ENCODE results near the gene TP73.

TP73 gene

DNA sequence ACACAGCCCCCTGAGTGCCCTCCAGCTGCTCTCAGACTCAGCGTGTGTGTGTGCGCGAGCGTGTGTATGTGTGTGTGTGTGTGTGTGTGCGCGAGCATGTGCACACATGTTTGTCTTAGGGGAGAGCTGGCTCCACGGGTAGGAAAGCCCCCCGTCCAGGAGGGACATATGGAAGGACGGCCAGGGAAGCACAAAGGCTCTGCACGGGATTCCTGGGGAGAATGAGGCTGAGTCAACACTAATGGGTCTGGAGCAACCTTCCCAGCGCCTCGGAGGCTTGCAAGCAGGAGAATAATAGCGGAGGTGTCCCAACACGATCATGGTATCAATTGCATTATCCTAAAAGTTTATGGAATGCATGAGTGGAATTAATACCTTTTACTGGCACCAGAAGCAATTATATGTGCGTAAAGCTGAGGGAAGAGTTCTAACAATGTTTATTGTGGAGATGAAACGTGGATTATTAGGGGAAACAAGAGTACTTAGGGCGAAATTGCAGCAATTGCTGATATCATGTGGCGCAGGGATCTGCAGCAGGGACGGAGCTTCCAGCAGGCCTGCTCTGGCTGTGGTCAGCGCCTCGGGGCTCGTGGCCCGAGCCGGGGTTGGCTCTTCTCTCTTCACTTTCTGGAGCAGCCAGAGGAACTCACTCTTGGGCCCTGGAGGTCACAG, 59.6 kb downstream of the TP73 start:
- no peak for DNase-seq

DNA sequence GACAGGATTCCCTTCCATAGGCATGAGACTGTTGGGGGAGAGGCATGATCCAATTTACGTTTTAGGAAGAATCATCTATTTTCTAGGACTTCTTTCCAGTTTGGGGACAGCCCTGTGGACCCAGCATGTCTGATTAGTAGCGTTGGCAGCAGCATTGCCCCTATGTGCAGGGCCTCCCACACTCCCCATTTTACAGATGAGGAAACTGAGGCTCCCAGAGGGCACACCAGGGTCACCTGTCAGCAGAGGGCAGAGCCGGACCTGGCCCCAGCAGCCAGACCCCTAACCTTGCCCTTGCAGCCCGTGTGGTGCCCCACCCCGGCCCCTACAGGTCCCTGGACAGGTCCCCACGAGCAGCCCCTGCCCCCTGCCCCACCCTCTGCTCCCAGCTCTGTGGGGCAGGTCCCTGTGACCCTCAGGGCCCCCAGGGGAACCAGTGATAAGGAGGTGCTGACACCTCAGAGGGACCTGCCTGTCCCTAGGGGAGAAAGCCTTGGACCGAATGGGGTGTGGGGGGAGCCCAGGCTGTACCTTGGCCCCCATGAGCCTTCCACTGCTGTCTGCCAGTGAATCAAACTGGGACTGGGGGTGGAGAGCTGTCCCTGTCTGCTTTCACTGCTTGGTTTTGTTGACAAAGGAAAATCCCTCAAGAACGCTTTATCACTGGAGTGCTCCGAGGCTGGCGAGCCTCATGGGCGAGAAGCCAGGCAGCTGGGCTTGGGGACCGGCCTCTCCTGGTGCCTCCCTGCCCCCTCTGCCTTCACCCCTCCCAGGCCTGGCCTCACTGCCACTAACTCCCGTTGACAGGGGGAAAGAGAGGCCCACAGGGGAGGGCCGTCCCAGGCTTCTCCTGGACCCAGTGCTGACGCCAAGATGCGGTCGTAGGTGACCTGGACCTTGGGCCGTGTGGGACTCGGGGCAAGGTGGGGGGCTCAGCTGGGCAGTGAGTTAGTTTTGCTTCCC, 60.5 kb downstream of the TP73 start:
- no peak for DNase-seq

DNA sequence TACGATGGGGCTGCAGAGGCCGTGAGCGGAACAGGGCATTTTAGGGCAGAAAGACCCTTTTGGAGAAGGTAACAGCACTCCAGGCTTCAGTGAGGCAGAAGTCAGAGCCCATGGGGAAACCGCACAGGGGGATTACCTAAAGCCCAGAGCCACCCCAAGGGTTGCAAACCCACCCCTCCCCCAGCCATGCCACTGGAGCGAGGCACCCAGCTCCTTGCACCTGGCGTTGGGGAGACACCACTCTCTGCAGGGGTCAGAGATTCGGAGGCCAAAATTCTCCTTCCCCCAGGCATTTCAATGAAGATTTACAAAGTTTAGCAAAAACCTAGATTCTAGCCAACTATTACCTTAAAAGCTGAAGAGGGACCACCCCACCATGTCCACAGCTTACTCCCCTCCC, 61.5 kb downstream of the TP73 start:
- no peak for DNase-seq

DNA sequence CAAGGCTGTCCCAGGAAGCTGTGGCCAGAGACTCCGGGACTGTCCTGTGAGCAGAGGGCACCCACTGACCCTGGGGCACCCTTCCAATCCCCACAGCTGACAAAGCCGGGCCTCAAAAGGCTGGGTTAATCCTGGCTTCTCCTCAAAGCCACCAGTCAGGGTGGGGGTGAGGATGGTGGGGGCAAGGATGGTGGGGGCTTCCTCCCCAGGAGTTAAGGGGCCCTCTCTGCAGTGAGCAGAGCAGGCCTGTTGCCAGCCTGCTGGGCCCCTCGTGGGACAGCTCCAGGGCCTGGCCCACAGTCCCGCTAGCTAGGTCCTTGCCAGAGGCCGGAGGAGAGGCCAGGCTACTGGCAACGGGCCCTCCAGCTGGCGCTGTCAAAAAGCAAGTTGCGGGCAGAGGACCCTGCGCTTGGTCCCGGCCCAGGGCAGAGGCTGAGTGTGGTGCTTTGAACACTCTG, 62.0 kb downstream of the TP73 start:
- DNase-seq = no peak

DNA sequence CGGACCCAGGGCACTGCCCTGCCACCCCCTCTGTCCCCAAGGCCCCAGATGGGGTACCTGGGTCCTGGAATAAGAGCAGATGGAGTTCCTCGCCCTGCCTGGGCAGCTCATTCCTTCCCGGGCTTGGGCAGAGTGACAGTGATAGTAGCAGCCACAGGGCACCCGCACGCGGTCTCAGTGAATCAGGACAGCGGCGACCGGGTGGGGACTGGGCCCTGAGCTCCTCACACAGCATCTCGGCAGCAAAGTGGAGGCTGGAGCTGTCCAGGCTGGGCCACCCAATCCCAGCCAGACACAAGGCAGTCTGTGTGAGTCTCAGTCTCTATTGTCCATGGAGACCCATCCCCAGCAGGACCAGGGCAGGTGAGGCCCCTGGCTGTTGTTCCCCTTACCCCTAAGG, 62.5 kb downstream of the TP73 start:
- no peak for DNase-seq

DNA sequence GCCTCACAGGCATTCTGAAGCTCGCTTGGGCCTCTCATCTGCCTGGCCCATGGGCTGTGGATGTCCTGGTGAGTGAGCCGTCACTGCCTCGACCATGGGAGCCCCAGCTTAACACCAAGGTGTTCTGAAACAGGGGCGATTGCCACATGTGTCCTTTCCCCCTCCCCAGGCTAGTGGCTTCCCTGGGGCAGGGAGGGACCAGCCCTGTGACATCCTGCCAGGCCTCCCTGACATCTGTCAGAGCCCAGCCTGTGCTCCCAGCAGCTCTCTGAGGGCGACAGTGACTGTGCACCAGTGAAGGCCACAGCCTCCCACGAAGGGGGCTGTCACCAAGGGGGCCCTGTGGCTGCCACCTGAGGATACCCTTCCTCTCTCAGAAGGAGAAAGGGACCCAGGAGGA, 64.0 kb downstream of the TP73 start:
- DNase-seq = no peak

DNA sequence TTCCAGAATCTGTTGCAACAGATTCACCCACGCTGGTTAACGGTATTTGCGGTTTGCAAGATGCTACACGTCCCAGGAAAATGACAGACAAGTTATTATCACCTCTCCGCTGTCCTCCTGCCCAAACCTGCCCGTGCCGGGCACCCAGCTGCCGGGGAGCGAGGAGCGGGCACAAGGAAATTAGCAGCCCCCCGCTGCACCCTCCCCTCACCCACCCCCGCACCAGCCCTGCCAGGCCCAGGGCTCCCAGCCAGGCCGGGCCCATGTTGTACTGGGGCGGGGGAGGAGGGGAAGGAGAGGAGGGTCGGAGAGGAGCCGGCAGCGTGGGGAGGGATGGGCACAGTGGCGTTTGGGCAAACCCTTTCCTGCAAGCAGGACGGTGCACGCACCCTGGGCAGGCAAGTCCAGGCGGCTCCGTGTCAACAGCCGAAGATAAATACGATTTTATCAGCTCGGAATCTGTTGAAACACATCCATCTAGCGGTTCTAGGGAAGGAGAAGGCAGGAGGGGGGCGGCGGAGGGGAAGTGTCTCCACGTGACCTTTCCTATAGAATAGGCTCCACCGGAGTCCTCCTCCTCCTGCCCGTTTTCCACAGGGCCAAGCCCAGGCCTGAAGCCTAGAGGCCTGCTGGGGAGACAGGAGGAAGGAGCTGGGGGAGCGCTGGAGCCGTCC, 64.9 kb downstream of the TP73 start:
- DNase-seq = no peak

DNA sequence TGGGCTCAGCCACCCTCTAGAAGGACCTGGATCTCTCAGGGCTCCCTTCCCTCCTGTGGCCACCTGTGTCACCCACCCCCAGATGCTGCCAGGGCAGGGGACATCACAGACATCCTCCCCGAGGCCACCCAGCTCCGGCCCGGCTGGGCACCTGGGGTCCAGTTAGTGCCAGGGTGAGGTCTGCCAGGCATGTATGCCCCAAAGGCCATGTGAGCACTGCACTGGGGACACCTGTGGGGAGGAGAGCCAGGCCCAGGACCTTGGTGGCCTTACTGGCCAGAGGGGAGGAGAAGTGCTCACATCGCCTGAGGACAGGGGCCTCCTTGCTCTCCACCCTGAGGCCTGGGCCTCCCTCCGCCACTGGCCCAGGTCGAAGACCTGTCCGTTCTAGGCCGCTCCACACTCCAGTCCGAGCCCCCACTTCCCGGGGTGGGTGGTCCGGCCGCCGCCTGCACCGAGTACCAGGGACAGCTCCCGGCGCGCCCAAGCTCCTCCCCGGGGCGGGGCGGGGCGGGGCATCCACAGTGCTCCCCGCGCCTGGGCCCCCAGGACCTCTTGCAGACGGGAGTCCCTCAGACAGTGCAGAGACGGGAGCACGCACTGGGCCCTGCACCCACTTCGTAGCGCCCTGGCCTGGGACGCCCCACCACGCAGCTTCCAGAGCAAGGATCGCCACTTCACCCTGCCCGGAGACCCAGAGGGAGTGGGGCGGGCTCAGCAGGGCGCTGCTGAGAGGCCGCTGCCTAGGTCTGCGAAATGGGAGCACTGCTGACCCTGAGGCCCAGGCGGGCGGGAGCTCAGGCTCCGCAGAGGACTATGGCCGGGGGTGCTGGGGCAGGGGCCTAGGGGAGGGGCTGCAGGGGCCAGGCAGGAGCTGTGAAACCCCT, 65.6 kb downstream of the TP73 start:
- no peak for DNase-seq

DNA sequence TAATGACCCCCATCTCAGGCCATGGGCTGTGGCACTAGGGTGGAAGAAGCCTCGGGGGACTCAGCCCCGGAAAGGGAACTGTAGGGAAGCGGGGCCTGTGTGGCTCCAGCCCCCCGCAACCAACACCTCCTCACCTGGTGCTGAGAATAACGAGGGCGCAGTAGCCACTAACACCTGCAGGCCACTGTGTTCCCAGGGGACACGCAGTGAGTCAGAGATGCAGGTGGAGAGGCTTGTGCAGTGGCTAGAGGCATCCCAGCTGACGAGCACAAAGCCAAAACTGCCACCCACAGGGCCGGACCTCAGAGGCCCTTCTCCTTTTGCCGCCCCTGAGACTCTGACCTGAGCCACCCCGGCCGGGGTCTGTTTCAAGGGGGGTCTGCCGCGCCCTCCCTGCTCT, 66.4 kb downstream of the TP73 start:
- no peak for DNase-seq

DNA sequence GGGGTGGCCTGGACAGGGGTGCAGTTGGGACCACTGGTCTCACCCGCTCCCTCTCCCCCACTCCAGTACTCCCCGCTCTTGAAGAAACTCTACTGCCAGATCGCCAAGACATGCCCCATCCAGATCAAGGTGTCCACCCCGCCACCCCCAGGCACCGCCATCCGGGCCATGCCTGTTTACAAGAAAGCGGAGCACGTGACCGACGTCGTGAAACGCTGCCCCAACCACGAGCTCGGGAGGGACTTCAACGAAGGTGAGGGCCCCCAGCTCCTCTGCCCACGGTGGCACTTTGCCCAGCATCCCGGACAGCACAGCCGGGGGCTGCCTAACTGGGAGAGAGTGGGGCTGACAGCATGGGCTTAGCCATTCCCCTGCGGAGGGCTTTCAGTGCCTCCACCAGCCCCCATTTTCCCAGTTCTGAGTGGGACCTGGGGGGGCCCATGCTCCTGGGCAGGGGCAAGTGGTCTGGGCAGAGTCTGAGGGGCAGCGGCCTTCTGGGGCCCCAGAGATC, 69.7 kb downstream of the TP73 start:
- DNase-seq = no peak

DNA sequence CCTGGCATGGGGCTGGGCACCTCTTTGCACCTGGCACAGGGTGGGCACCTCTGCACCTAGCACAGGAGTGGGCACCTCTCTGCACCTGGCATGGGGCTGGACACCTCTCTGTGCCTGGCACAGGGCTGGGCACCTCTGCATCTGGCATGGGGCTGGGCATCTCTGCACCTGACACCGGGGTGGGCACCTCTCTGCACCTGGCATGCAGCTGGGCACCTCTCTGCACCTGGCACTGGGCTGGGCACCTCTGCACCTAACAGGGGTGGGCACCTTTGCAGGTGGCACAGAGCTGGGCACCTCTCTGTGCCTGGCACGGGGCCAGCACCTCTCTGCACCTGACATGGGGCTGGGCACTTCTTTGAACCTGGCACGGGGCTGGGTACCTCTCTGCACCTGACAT, 70.5 kb downstream of the TP73 start:
- no peak for DNase-seq

DNA sequence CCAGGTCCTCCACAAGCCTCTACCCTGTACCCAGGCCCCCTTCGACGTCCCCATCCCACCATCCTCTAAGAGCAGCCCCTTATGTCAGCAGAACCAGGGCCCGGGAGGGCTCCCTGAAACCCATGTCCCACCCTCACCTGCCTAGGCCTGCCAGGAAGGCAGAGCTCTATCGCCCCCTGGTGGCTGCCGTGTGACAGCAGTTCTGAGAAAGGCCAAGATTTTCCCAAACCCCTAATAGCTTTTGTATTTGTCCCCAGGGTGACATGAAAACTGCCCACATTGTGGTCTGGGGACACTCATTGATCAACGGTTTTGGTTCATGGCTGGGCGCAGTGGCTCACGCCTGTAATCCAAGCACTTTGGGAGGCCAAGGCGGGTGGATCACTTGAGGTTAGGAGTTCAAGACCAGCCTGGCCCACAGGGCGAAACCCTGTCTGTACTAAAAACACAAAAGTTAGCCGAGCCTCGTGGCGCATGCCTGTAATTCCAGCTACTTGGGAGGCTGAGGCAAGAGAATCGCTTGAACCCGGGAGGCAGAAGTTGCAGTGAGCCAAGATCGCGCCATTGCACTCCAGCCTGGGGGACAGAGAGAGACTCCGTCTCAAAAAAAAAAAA, 72.2 kb downstream of the TP73 start:
- peak; percentile 57 for DNase-seq

DNA sequence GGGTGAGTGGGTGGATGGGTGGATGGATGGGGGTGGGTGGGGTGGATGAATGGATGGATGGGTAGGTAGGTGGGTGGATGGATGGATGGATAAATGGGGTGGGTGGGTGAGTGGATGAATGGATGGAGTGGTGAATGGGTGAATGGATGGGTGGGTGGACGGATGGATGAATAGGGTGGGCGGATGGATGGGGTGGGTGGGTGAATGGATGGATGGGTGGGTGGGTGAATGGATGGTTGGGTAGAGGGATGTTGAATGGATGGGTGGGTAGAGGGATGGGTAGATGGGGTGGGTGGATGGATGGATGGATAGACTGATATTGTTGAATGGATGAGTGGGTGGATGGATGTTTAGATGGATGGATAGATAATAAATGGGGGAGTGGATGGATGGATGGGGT, 73.0 kb downstream of the TP73 start:
- DNase-seq = no peak

DNA sequence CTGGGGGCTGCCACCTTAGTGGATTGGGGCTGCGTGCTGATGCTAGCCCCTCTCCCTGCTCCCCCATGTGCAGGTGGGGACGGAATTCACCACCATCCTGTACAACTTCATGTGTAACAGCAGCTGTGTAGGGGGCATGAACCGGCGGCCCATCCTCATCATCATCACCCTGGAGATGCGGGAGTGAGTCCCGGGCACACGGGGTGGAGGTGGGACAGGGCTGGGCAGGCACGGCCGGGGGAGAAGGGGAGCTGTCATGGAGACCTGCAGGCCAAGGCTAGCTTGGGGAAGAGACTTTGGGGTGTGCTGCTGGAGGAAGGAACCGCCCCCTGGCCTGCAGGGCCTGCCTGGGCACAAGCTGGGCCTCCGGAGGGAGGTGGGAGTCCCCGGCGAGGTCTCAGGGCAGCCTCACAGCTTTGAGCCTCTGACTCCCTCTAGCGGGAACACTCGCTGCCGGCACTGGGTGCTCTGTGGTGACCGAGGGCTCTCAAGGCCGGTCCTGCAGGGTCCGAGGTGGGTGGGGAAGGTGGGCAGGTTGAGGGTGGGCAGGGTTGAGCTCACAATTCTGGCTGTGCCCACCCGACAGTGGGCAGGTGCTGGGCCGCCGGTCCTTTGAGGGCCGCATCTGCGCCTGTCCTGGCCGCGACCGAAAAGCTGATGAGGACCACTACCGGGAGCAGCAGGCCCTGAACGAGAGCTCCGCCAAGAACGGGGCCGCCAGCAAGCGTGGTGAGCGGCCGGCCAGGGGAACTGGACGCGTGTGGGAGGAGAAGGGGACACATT, 74.9 kb downstream of the TP73 start:
- DNase-seq = no peak

DNA sequence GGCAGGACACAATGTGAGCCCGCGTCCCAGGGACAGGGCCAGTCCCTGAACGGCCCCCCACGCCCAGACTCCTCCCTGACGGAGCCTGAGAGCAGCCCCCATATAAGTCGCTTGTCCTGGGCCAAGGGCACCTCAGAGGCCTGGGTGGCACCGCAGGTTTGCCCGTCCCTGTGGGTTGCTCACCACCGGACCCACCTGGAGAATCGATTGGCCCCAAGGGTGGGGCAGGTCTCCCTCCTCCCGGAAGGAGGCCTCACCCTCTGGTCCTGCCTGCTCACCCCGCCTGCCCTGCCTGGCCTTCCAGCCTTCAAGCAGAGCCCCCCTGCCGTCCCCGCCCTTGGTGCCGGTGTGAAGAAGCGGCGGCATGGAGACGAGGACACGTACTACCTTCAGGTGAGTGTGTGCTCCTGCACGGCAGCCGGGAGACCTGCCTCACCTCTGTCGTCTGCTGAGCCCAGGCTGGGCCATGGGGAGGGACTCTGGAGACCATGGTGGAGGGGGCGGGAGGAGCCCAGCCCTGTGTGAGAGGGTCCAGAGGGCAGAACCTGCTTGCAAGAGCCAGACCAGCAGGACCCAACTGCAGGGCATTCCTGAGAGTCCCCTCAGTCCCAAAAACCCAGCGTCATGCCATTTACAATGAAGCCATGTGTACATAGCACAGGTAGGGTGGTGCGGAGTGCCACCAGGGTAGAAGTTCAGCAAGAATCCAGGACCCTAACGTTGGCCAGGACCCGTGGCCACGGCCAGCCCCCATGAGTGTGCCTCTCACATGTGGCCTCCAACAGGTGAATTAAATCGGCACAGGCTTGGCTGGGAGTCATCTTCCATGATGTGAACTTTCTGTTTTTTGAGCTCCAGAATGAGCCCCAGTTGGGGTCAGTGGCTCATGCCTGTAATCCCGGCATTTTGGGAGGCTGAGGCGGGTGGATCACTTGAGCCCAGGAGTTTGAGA, 75.8 kb downstream of the TP73 start:
- DNase-seq = no peak

DNA sequence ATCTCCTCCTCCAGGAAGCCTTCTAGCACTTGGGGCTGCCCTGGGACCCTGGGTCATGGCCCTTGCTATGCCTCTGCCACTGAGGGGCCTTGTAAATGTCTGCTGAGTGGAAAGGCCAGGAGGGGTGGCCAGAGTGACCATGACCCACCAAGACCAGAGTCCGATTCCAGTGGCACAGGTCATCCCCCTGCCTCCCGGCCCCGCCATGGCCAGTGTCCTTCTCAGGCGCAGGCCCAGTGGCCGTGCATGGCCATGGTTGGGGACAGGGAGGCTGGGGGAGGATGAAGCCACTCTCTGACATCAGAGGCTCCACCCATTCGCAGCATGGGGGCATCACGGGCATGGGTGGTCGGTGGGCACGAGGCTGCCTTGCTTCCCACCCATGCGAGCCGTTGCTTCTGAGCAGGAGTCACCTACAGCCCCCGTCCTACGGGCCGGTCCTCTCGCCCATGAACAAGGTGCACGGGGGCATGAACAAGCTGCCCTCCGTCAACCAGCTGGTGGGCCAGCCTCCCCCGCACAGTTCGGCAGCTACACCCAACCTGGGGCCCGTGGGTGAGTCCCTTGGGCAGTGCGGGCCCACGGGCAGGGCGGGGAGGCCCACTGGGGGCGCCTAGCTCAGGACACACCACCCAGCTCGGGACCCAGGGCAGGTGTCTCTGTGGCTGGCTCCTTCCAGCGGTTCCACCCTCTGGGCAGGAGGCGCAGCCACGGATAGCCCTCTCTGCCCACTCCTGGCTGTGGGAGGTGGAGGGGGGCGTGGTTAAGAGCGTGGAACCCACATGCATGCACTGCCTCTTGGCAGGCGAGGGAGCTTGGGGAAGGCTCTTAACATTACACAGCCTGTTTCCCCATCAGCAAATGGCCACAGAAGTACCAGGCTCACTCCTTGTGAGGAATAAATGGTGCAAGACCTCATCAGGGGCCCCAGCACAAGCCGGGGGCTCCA, 77.6 kb downstream of the TP73 start:
- DNase-seq = no peak

DNA sequence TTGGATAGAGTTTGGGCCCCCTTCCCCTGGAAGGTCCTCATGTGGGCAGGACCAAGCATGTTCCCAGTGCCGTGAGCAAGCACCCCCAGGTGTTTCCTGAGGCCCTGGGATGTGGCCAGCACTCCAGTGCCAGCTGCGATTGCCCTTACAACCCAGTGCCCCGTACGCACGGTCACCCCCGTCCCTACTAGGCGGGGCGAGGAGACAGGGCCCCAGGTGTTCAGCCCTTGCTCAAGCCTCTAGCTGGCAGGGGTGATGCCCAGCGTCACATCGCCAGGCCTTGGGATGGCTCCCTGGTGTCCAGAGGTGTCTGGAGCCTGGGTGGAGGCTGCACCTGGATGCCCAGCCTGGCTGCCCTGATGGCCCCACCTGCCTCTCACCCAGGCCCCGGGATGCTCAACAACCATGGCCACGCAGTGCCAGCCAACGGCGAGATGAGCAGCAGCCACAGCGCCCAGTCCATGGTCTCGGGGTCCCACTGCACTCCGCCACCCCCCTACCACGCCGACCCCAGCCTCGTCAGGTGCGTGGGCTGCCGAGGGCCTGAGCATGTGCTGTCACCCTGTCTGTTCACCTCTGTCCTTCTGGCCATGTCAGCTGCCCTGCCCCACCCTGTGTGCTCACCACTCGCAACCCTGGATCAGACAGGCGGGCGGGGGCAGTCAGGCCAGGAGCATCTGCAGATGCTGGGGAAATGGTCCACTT, 78.4 kb downstream of the TP73 start:
- DNase-seq = no peak
